ENCODE data around the gene SLC24A4. TPM values are rescaled to one million over a fixed set of nuclear protein-coding genes. Genes with fewer than 3 reads are reported as not detected.
A peak's percentile ranks its signal among the peaks of the same experiment; 100 is the strongest.

Gene SLC24A4
- total RNA-seq, 6 donors from 2014 or later, result 0.49 to 5.7 (median 2.0) TPM

DNA sequence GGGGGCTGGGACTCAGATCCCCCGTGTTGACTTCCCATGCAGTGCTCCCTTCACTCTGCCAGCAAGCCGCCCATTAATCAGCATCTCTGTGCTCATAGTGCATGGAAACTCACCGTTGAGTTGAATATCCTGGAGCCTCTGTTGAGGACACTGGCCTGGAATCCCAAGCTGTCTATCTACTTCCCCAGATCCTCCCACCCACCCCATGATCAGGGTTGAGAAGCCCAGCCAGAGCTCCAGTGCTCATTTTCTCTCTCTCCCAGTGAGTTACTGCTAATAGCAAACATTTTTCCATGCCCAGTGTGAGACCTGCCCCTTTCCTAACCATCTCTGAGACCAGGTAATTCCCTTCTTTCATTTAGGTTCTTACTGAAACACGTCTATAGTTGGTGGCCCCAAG is 88.2 kb downstream of the SLC24A4 start:
- DNase-seq (no peak), ATAC-seq (ENCODE audit: low FRiP score in 2 of 2) (no peak)
- Histone ChIP-seq H3K4me1 (peaks cover 21 to 38% (median 22%) of the 10 kb centered on the region in 4 donors), H3K36me3 (no peaks in the 10 kb centered on the region), H3K4me3 (no peak overlapping the region), H3K9me3 (no peaks in the 10 kb centered on the region), H3K27me3 (no peaks in the 10 kb centered on the region), H3K27ac (no peak overlapping the region)
- TF ChIP-seq POLR2A (IDR thresholded peaks at IDR 0.05) (no peak), POLR2AphosphoS5 (IDR thresholded peaks at IDR 0.05) (no peak), EP300 (IDR thresholded peaks at IDR 0.05) (no peak)
- TF ChIP-seq, protein P1, sequence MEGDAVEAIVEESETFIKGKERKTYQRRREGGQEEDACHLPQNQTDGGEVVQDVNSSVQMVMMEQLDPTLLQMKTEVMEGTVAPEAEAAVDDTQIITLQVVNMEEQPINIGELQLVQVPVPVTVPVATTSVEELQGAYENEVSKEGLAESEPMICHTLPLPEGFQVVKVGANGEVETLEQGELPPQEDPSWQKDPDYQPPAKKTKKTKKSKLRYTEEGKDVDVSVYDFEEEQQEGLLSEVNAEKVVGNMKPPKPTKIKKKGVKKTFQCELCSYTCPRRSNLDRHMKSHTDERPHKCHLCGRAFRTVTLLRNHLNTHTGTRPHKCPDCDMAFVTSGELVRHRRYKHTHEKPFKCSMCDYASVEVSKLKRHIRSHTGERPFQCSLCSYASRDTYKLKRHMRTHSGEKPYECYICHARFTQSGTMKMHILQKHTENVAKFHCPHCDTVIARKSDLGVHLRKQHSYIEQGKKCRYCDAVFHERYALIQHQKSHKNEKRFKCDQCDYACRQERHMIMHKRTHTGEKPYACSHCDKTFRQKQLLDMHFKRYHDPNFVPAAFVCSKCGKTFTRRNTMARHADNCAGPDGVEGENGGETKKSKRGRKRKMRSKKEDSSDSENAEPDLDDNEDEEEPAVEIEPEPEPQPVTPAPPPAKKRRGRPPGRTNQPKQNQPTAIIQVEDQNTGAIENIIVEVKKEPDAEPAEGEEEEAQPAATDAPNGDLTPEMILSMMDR (IDR thresholded peaks at IDR 0.05), result no peak
- WGBS, 2 donors, result 74 to 88% methylated on average over 3 to 4 of the region's 4 CpGs

DNA sequence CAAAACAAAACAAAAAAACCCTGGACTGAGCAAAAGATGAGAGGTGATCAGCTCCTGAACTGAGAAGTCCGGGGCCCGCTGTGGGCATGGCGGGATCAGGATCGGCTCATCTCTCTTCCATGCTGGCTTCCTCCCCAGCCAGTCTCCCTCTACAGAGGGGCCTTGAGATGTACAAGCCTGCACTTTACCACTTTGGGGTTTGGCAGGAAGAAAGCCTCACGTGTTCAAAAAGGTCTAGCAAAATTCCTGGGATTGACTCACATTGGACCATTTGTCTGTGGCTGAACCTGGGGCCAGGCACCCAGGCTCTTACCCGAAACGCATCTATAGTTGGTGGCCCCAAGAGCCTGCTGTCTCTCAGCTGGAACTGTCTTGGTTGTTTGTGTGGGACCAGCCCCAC is 89.0 kb downstream of the SLC24A4 start:
- no peaks in the 10 kb centered on the region for H3K9me3 ChIP-seq
- ATAC-seq (ENCODE audit: low FRiP score in 2 of 2) (no peak), DNase-seq (no peak)
- H3K4me3 ChIP-seq, result no peak overlapping the region
- H3K27me3 ChIP-seq, result no peaks in the 10 kb centered on the region
- peaks cover 21 to 38% (median 22%) of the 10 kb centered on the region in 4 donors for H3K4me1 ChIP-seq
- no peak for TF ChIP-seq POLR2AphosphoS5 (IDR thresholded peaks at IDR 0.05)
- TF ChIP-seq, protein P1 (IDR thresholded peaks at IDR 0.05), result no peak
- TF ChIP-seq EP300 (IDR thresholded peaks at IDR 0.05), result no peak
- TF ChIP-seq POLR2A (IDR thresholded peaks at IDR 0.05), result no peak
- WGBS, 2 donors, result 81 to 92% methylated on average over 4 to 7 of the region's 7 CpGs
- no peak overlapping the region for H3K27ac ChIP-seq
- no peaks in the 10 kb centered on the region for H3K36me3 ChIP-seq

DNA sequence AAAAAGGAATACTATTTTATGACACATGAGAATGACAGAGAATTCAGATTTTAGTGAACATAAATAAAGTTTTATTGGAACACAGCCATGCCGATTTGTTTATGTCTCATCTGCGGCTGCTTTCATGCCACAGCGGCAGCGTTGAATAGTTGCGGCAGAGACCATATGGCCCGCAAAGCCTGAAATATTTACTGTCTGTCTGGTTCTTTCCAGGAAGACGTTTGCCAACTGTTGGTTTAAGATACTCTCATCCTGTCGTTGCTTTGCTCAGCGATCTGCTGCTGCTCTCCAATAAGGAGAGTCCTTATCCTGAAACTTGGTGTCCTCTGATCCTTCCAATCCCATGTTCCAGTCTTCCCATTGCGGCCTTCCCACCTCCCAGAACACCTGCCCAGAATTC is 89.9 kb downstream of the SLC24A4 start:
- Histone ChIP-seq H3K36me3 (no peaks in the 10 kb centered on the region), H3K9me3 (no peaks in the 10 kb centered on the region), H3K27ac (no peak overlapping the region), H3K4me3 (no peak overlapping the region), H3K4me1 (peaks cover 16 to 30% (median 20%) of the 10 kb centered on the region in 4 donors), H3K27me3 (no peaks in the 10 kb centered on the region)
- ATAC-seq (ENCODE audit: low FRiP score in 2 of 2), result no peak
- TF ChIP-seq POLR2AphosphoS5 (IDR thresholded peaks at IDR 0.05), result no peak
- TF ChIP-seq EP300 (IDR thresholded peaks at IDR 0.05), result no peak
- TF ChIP-seq POLR2A (IDR thresholded peaks at IDR 0.05), result no peak
- TF ChIP-seq, protein P1 (IDR thresholded peaks at IDR 0.05), result no peak
- DNase-seq, result no peak
- WGBS, 2 donors, result 60 to 62% methylated on average over 10 of the region's 10 CpGs

DNA sequence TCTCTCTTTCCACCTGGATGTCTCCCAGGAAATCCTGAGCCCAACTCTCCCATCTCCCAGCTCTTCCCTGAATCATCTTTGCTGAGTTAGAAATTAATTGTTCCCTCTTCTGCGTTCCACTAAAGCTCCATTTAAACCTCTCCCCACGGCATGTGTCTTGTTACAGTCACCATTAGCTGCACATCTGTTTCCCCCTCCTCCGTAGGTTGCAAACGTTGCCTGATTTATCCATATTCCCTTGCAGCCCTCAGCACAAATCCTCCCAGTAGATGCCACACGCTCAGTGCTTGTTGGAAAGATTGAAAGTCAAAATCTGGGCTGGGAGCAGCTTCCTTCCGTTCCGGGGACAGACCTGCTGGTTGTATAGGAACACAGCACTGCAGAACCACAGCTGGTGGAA is 90.4 kb downstream of the SLC24A4 start:
- WGBS, 2 donors, result 62% methylated on average over 7 of the region's 7 CpGs
- TF ChIP-seq POLR2AphosphoS5 (IDR thresholded peaks at IDR 0.05) (no peak), POLR2A (IDR thresholded peaks at IDR 0.05) (no peak), EP300 (IDR thresholded peaks at IDR 0.05) (no peak)
- TF ChIP-seq, protein P1 (IDR thresholded peaks at IDR 0.05), result no peak
- ATAC-seq (ENCODE audit: low FRiP score in 2 of 2), result no peak
- H3K27ac ChIP-seq, result no peak overlapping the region
- no peak for DNase-seq
- H3K4me3 ChIP-seq, result no peak overlapping the region
- H3K36me3 ChIP-seq, result no peaks in the 10 kb centered on the region
- no peaks in the 10 kb centered on the region for H3K9me3 ChIP-seq
- peaks cover 13 to 30% (median 17%) of the 10 kb centered on the region in 4 donors for H3K4me1 ChIP-seq
- no peaks in the 10 kb centered on the region for H3K27me3 ChIP-seq

DNA sequence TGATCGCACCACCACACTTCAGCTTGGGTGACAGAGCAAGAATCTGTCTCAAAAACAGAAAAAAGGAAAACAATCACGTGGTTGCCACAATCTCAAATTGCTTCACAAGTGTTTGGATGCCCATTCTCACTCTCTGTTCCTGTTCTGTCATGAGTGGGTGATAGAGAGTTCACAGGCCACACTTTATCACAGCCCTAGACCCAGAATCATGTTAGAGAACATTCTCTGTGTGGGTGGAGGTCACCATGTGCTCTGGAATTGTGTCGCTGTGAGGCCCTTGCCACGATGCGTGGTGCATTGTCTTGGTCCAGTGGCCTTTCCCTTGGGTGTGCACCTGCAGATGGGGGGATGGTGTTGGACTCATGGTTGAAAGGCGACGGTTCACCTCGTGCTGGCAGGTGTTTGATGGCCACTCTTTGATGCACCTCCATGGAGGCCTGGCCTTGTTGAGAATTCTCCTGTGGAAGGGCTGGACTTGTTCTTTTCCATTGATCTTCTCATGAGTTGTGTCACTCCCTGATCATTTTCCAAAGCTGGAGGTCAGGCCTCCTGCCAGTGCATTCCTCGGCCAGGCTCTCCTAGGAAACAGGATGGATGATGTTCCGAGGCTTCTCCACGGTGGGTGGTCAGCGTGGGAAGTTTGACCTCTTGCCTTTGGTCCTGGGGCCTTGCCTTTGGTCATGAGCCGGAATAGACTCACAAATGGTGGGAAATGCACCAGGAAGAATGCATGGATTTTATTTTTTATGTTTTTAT is 91.9 kb downstream of the SLC24A4 start:
- DNase-seq, result peak in 1 of 2 donors; percentile 32
- H3K4me3 ChIP-seq, result no peak overlapping the region
- peak overlapping the region in 2 of 4 donors; percentile 0 to 73 for H3K27ac ChIP-seq
- peak; percentile 32 to 64 for ATAC-seq (ENCODE audit: low FRiP score in 2 of 2)
- H3K9me3 ChIP-seq, result no peaks in the 10 kb centered on the region
- H3K36me3 ChIP-seq, result no peaks in the 10 kb centered on the region
- WGBS, 2 donors, result 82 to 85% methylated on average over 11 to 13 of the region's 13 CpGs
- TF ChIP-seq POLR2AphosphoS5 (IDR thresholded peaks at IDR 0.05), result peak in 1 of 2 donors; percentile 15
- peak in 1 of 4 donors; percentile 29 for TF ChIP-seq EP300 (IDR thresholded peaks at IDR 0.05)
- TF ChIP-seq POLR2A (IDR thresholded peaks at IDR 0.05), result no peak
- no peaks in the 10 kb centered on the region for H3K27me3 ChIP-seq
- peaks cover 0 to 18% (median 4%) of the 10 kb centered on the region in 4 donors for H3K4me1 ChIP-seq

Data from upper lobe of left lung (tissue), 6 donors.